Activated T-cell treated with anti-CD3 and anti-CD28 coated beads, Interleukin-2, amount 50 U/mL, for 24 hours (primary cell): ENCODE measurements around the gene TEP1.
A peak's percentile ranks its signal among the peaks of the same experiment; 100 is the strongest.

Experiments
- DNase-seq: peaks from one replicate; pipeline ENCODE4 v3.0.0-alpha.2; 2020
- H3K27ac Mint-ChIP-seq: 2 replicates; pipeline ENCODE4 v1.8.0; 2020; ENCODE audit warnings: mild to moderate bottlenecking, mixed read lengths
- H3K27me3 Mint-ChIP-seq: 2 replicates; pipeline ENCODE4 v1.8.0; 2020; ENCODE audit warnings: mixed read lengths
- H3K36me3 Mint-ChIP-seq: 2 replicates; pipeline ENCODE4 v1.8.0; 2020; ENCODE audit warnings: low read depth, mixed read lengths
- H3K4me1 Mint-ChIP-seq: 2 replicates; pipeline ENCODE4 v1.8.0; 2020; ENCODE audit warnings: low read depth, mixed read lengths
- H3K4me3 Mint-ChIP-seq: 2 replicates; pipeline ENCODE4 v1.8.0; 2020; ENCODE audit warnings: mild to moderate bottlenecking, moderate library complexity, mixed read lengths
- H3K9me3 Mint-ChIP-seq: 2 replicates; pipeline ENCODE4 v1.8.0; 2020; ENCODE audit warnings: mixed read lengths

The TEP1 gene

DNA sequence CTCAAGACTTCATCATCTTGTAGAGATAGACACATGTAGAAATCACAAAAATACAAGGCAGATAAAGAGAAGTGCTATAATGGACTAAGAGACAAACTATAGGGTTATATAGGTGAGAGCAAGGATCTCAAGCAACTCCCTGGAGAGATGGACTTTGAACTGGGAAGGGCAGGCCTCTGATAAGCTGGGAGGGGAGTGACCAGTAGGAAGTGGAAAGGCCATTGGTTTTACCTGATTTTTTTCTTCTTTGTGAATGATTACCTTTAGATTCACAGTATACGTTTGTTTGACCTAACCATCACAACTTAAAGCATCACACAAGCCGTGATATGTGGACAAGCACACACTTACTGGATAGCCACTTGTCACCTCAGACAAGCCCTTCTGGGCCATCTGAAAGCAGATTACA lies 5.2 kb upstream of the TEP1 start:
- peaks cover 20% of the 10 kb centered on the region for H3K4me1 Mint-ChIP-seq
- no peak overlapping the region for H3K4me3 Mint-ChIP-seq
- no peak for DNase-seq
- no peaks in the 10 kb centered on the region for H3K9me3 Mint-ChIP-seq
- H3K27me3 Mint-ChIP-seq, result no peaks in the 10 kb centered on the region
- no peak overlapping the region for H3K27ac Mint-ChIP-seq
- peaks cover 2% of the 10 kb centered on the region for H3K36me3 Mint-ChIP-seq

DNA sequence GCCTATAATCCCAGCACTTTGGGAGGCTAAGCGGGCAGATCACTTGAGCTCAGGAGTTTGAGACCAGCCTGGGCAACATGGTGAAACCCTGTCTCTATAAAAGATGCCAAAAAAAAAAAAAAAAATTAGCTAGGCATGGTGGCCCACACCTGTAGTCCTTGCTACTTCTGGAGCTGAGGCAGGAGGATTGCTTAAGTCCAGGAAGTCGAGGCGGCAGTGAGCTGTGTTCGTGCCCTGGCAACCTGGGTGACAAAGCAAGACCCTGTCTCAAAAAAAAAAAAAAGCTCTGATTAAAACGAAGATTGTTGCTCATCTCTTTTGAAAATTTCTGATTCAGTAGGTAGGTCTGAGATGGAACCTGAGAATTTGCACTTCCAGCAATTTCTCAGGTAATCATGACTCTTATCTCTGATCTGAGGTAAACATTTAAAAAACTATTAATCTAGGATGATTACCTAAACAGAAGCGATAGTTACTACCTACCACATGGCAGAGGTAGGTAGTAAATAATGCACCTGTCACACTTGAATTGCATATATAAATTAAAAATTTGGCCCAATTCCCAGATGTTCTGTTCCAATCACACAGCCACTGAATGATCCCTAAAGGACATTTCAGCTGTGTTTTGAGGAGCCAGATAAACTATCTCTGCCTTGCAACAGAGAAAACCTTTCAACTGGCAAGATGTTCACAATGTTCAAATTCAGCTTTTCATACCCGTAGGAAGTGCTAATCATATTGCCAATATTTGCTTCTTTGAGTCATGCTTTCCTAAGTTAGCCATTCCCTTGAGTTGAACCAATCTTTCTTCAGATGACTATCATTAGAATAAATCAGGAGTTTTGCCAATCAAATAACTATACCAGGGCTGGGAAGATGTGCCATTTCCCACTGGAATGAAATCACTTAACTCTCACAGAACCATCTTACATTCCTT lies 4.2 kb upstream of the TEP1 start:
- H3K4me3 Mint-ChIP-seq, result no peak overlapping the region

DNA sequence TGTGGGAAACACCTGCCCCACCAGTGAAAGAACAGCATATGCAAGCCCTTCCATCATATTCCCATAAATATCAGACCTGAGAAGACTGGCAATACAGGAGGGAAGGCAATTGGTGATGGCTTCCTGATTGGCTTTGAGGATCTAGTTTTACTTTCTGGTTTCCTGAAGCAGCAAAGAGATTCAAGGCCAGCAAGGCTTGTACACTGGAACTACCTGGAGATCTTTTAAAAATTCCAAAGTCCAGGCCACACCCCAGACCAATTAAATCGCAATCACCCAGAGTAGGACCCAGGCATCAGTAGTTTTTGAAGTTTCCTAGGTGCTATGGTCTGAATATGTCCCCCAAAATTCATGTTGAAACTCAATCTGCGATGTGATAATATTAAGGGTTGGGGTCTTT lies 2.9 kb upstream of the TEP1 start:
- H3K9me3 Mint-ChIP-seq, result no peaks in the 10 kb centered on the region
- no peak overlapping the region for H3K4me3 Mint-ChIP-seq
- no peak for DNase-seq
- H3K27me3 Mint-ChIP-seq, result no peaks in the 10 kb centered on the region
- H3K27ac Mint-ChIP-seq, result peak overlapping the region; percentile 63
- H3K36me3 Mint-ChIP-seq, result peaks cover 12% of the 10 kb centered on the region
- peaks cover 35% of the 10 kb centered on the region for H3K4me1 Mint-ChIP-seq

More for the DNA sequence above, 4.2 kb upstream of the TEP1 start:
- H3K36me3 Mint-ChIP-seq, result peaks cover 9% of the 10 kb centered on the region
- no peak for DNase-seq
- H3K4me1 Mint-ChIP-seq, result peaks cover 25% of the 10 kb centered on the region
- no peaks in the 10 kb centered on the region for H3K27me3 Mint-ChIP-seq
- H3K27ac Mint-ChIP-seq, result no peak overlapping the region
- H3K9me3 Mint-ChIP-seq, result no peaks in the 10 kb centered on the region

DNA sequence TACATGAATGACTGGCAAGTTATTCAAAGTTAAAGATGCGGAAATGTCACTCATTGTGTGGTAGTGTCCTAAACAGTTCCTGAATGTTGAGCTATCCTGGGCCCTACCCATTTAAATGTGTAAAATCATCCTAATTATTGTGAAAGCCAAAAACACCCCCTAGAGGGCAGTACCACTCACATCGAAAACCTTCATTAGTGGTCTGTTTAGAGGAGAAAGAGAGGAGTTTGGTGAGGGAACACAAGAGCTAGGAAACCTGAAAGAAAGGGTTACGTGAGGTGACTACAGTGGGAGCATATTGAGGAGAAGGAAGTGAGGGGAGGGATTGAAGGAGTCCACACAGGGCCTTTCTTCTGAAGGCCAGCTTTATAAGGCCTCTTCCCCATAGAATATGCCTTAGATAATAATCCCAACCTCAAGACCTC lies 2.5 kb upstream of the TEP1 start:
- Mint-ChIP-seq H3K36me3 (peaks cover 12% of the 10 kb centered on the region), H3K27me3 (no peaks in the 10 kb centered on the region), H3K4me1 (peaks cover 38% of the 10 kb centered on the region), H3K4me3 (no peak overlapping the region), H3K27ac (peak overlapping the region; percentile 63), H3K9me3 (no peaks in the 10 kb centered on the region)
- no peak for DNase-seq

DNA sequence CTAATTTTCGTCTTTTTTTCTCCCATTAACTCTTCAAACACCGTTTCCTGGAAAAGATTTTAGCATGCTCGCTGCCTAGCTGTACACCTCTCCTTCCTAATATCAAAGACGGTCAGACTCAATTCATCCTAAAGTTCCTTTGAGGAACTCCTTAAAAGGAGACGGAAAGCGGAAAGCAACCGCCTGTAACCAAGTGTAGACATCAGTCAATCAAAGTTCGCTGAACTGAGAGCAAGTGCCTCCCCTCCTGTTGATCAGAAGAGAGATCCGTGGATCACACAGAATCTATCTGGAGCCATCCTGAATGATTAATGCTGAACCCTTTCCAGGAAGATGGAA lies 412 bp upstream of the TEP1 start:
- H3K4me3 Mint-ChIP-seq, result peak overlapping the region; percentile 90
- H3K27ac Mint-ChIP-seq, result peak overlapping the region; percentile 96
- no peak for DNase-seq
- H3K9me3 Mint-ChIP-seq, result no peaks in the 10 kb centered on the region
- peaks cover 16% of the 10 kb centered on the region for H3K36me3 Mint-ChIP-seq
- H3K27me3 Mint-ChIP-seq, result no peaks in the 10 kb centered on the region
- H3K4me1 Mint-ChIP-seq, result peaks cover 46% of the 10 kb centered on the region

DNA sequence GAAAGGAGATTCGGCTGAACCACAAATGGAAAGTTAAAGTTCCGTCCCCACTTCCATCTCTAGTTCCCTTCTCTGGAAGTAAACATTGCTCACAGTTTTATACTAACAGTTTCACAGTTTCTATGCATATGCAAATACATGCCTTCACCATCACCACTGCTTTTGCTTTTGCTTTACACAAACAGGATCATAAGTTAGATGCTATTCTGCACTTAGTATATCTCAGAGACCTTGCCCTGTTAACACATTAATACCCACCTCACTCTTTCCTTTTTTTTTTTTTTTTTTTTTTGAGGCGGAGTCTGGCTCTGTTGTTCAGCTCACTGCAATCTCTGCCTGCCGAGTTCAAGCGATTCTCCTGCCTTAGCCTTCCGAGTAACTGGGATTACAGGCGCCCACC lies 890 bp downstream of the TEP1 start:
- H3K27ac Mint-ChIP-seq, result peak overlapping the region; percentile 96
- peaks cover 26% of the 10 kb centered on the region for H3K36me3 Mint-ChIP-seq
- H3K4me1 Mint-ChIP-seq, result peaks cover 45% of the 10 kb centered on the region
- peak overlapping the region; percentile 90 for H3K4me3 Mint-ChIP-seq
- no peak for DNase-seq
- H3K27me3 Mint-ChIP-seq, result no peaks in the 10 kb centered on the region
- no peaks in the 10 kb centered on the region for H3K9me3 Mint-ChIP-seq

DNA sequence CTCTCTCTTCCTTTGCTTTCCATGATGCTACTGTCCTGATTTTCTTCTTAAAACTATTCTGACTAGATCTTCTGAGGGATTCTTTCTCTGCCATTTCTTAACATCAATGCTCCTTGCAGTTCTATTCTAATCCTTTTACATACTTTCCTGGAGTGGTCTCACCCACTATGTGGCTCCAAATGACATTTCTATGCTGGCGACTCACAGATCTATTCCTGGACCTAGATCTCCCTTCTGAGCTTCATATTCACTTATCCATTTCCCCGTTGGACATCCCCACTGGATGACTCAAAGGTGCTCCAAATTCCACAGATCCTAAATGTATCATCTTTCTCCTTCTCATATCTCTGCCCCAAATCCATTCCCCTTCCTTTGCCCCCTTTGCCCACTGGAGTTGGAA lies 4.1 kb downstream of the TEP1 start:
- Mint-ChIP-seq H3K4me1 (peaks cover 51% of the 10 kb centered on the region), H3K36me3 (peaks cover 58% of the 10 kb centered on the region), H3K27ac (peak overlapping the region; percentile 32), H3K4me3 (no peak overlapping the region), H3K9me3 (no peaks in the 10 kb centered on the region), H3K27me3 (no peaks in the 10 kb centered on the region)
- no peak for DNase-seq

DNA sequence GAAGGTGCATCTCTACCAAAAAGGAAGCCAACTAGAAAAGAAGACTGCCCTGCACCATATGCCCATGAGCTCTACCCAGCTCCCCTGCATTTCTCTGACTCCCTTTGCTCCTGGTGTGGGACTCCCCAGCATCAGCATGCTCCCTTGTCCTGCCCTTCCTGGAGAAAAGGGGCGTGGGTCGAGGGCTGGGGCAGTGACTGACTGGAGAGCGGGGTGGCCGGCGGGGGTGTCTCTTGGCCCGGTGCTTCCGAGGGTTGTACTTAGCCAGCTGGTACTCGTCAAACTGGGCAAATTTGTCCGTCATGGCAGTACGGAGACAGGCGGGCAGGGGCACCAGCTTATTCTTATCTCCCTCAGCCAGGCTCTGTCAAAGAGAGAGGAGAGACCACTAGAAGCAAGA lies 9.8 kb downstream of the TEP1 start:
- H3K27ac Mint-ChIP-seq, result no peak overlapping the region
- H3K27me3 Mint-ChIP-seq, result no peaks in the 10 kb centered on the region
- no peaks in the 10 kb centered on the region for H3K9me3 Mint-ChIP-seq
- peaks cover 46% of the 10 kb centered on the region for H3K4me1 Mint-ChIP-seq
- no peak for DNase-seq
- peaks cover 93% of the 10 kb centered on the region for H3K36me3 Mint-ChIP-seq
- no peak overlapping the region for H3K4me3 Mint-ChIP-seq

DNA sequence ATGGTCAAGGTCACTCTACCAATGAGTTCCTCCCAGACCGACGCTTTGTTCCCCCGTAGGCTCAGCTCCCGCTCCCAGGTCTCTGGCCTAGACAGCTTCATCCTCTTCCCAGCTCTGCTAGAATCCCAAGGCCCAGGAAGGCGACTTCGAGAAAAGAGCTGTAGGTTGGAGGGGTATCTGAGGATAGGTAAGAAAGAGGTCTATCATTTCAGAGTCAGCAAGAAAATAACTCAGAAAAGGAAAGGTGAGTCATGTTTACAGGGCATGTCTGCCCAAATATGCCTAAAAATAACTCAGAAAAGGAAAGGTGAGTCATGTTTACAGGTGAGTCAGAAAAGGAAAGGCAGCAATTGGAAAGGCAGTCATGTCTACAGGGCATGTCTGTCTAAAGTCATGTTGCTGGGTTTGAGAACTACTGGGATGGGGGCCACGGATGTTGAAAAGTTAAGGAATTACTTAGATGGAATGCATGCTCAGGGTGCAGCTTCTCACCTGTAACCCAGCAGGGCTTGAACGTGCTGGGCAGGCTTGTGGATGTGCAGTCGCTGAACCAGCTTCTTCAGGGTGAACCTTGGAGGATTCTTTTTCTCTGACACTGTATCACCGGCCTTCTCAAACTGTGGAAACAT lies 12.2 kb downstream of the TEP1 start:
- Mint-ChIP-seq H3K27me3 (no peaks in the 10 kb centered on the region), H3K36me3 (peaks cover 87% of the 10 kb centered on the region), H3K4me3 (peak overlapping the region; percentile 61), H3K27ac (peak overlapping the region; percentile 97), H3K4me1 (peaks cover 39% of the 10 kb centered on the region), H3K9me3 (no peaks in the 10 kb centered on the region)
- DNase-seq, result peak; percentile 64

DNA sequence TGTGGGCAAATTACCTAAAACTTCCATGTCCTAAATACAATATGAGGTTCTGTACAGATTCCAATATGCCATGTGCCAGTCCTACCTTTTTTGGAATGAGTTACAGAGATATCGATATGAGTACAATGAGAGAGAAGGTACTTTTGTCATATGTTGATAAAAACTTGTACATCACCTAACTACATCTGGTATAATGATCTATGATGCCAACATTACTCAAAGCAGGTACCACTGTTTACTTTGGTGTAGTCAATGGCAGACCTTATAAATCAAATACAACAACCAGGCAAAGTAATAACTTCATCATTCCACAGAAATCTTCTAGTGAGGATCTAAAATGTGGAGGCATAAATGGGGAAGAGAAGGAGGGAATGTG lies 12.7 kb downstream of the TEP1 start:
- H3K9me3 Mint-ChIP-seq, result no peaks in the 10 kb centered on the region
- H3K4me3 Mint-ChIP-seq, result peak overlapping the region; percentile 61
- no peak for DNase-seq
- H3K36me3 Mint-ChIP-seq, result peaks cover 87% of the 10 kb centered on the region
- H3K27me3 Mint-ChIP-seq, result no peaks in the 10 kb centered on the region
- H3K27ac Mint-ChIP-seq, result peak overlapping the region; percentile 97
- peaks cover 38% of the 10 kb centered on the region for H3K4me1 Mint-ChIP-seq

DNA sequence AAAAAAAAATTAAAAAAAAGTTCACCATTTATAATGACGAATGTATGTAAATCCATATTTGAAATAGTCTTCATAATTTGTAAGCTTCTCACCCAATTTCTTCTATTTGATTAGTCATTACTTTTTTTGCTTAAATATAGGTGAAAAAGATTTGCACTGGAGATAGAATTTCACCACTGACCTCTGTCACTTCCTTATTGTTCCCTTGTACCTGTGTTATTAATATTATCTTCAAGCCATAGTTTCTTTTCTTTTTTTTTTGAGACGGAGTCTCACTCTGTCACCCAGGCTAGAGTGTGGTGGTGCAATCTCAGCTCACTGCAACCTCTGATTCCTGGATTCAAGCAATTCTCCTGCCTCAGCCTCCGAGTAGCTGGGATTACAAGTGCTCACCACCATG lies 15.8 kb downstream of the TEP1 start:
- Mint-ChIP-seq H3K27ac (no peak overlapping the region), H3K4me1 (peaks cover 25% of the 10 kb centered on the region), H3K9me3 (no peaks in the 10 kb centered on the region), H3K4me3 (no peak overlapping the region), H3K27me3 (no peaks in the 10 kb centered on the region), H3K36me3 (peaks cover 80% of the 10 kb centered on the region)
- DNase-seq, result no peak

DNA sequence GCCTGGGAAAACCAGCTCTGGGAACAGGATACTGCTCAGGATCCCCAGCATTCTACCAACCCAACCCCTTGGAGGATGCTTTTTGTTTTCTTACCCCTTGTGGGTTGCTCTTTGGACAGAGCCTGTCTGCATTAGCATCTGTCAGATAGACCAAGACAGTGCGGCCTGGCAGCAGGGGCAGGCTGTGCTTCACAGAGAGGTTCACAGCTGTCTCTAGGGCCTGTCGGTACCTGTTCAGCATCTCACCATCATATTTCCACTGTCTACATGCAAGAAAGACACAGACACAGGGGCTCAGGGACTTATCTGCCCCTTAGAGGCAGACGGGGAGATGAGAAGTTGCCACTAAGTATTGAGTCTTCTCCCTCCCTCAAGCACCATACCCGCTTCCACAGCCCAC lies 21.8 kb downstream of the TEP1 start:
- Mint-ChIP-seq H3K27ac (peak overlapping the region; percentile 22), H3K27me3 (no peaks in the 10 kb centered on the region), H3K9me3 (no peaks in the 10 kb centered on the region), H3K4me1 (no peaks in the 10 kb centered on the region), H3K4me3 (no peak overlapping the region), H3K36me3 (peaks cover 87% of the 10 kb centered on the region)
- DNase-seq, result no peak

DNA sequence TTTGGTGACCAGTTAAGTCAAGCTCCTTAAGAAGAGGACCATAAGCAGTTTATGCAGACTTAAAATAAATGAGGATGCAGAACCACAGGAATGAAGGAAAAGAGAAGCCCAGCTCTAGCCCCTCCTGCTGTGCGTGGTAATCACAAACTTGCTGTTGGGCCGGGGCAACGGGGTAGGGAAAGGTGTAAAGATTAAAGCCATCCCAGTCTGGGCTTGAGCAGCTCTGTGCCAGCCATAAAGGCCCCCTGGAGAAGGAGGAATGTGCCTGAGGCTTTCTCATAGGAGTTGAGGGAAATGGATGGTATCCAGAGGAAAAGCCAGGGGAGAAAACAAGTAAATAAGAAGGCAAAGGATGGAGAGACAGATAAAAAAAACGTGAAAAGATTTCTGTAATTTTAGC lies 25.1 kb downstream of the TEP1 start:
- H3K9me3 Mint-ChIP-seq, result no peaks in the 10 kb centered on the region
- H3K27me3 Mint-ChIP-seq, result no peaks in the 10 kb centered on the region
- no peak for DNase-seq
- H3K36me3 Mint-ChIP-seq, result peaks cover 89% of the 10 kb centered on the region
- H3K4me1 Mint-ChIP-seq, result no peaks in the 10 kb centered on the region
- no peak overlapping the region for H3K4me3 Mint-ChIP-seq
- no peak overlapping the region for H3K27ac Mint-ChIP-seq

DNA sequence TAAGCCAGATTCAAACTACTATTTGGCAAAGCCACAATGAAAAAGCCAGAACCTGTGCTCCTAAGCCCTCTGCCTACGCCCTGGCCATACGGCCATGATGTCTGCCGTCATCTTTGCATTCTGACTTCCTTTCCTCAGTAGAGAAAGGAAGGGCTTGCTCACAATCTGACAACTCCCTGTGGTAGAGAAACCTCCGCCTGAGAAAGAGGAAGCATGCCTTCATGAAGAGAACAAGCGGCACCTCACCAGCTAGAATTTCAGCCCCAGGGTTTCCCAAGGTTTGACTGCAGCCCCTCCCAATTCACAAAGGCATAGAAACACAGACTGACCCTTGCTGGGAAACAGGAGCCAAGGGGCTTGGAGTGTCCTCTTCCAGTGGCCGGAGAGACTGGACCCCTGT lies 25.7 kb downstream of the TEP1 start:
- Mint-ChIP-seq H3K27me3 (no peaks in the 10 kb centered on the region), H3K9me3 (no peaks in the 10 kb centered on the region), H3K27ac (no peak overlapping the region), H3K4me3 (no peak overlapping the region), H3K36me3 (peaks cover 91% of the 10 kb centered on the region), H3K4me1 (no peaks in the 10 kb centered on the region)
- DNase-seq, result no peak

DNA sequence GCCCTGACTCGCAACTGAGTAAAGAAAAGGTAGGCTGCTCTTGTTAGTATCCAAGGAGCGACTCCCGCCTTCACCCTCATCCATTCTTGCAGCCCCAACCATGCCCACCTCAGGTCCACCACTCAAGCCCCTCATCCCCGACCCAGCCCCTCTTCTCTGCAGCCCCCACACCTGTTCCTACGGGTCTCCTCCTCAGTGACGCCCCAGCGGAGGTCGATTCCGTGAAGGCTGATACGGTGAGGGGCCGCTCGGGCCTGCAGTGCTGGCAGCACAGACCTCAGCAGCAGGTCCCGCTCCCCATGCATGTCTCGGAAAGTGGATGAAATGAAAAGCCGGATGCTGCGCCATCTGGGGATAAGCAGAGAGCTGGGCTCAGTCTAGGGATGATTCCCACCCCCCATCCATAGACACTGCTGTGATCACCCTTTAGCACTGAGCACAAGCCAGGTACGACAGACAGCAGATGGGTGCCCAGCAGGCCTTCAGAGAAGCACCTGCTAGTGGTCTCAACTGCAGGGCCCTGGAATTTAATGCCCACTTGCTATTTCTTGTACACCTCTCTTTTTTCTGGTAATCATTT lies 26.9 kb downstream of the TEP1 start:
- peaks cover 91% of the 10 kb centered on the region for H3K36me3 Mint-ChIP-seq
- H3K4me1 Mint-ChIP-seq, result no peaks in the 10 kb centered on the region
- H3K27me3 Mint-ChIP-seq, result no peaks in the 10 kb centered on the region
- no peak overlapping the region for H3K27ac Mint-ChIP-seq
- DNase-seq, result no peak
- H3K9me3 Mint-ChIP-seq, result no peaks in the 10 kb centered on the region
- H3K4me3 Mint-ChIP-seq, result no peak overlapping the region
